HepG2 (cell line): Measurements from ENCODE around the gene PHF2. TPM values are rescaled to one million over a fixed set of nuclear protein-coding genes. Genes with fewer than 3 reads are reported as not detected.

Experiments used
- ATAC-seq: fragments of 200-7000 bp; cut with Tn5 transposase; 3 replicates; pipeline ENCODE4 v1.9.1; 2020; ENCODE audit warnings: mild to moderate bottlenecking, moderate library complexity
- BruUV-seq: library from RNA; stranded (reverse); fragments of 400-500 nt; replicated peaks from 2 replicates; lab custom pipeline; 2021; lab: Mats Ljungman, UMichigan
- CTCF ChIA-PET: fragments of 300-600 bp; formaldehyde crosslinking; extraction: SDS; loops from one replicate; lab custom pipeline; 2021; ENCODE audit warnings: low total read pairs, inconsistent platforms, low intra/inter-chr PET ratio; lab: Yijun Ruan, JAX
- POLR2A ChIA-PET: fragments of 350-600 bp; sonication (Branson Sonifier 250); formaldehyde crosslinking; loops from one replicate; lab custom pipeline; 2020; ENCODE audit warnings: antibody characterized with exemption, inconsistent platforms; lab: Yijun Ruan, JAX
- DNase-seq: peaks from one replicate; pipeline ENCODE4 v3.0.0-alpha.2; 2015; ENCODE audit warnings: low spot score
- FAIRE-seq: peaks from 3 replicates; lab custom pipeline; 2011; peaks lifted over from hg19 to GRCh38; lab: Jason Lieb, UNC
- H2AFZ ChIP-seq: one replicate; pipeline ENCODE4 v1.6.1; 2011; ENCODE audit warnings: low read length, inconsistent platforms
- H3K27ac ChIP-seq: fragments of 300-600 bp; 3 replicates; pipeline ENCODE4 v1.8.0; 2011; ENCODE audit warnings: mixed run types, mild to moderate bottlenecking, mixed read lengths, low read length, inconsistent platforms; ENCODE audit not compliant: insufficient read depth; ENCODE audit errors: extremely low read length
- H3K27me3 ChIP-seq, 2 experiments: fragments of 200-600 bp in 1 of 2; 2 replicates in 1 of 2; 3 replicates in 1 of 2; pipeline versions ENCODE4 v1.6.0 to v1.8.0; 2011; ENCODE audit warnings: low read length in 2 of 2, mild to moderate bottlenecking in 2 of 2, moderate library complexity in 2 of 2, inconsistent platforms in 1 of 2; ENCODE audit not compliant: insufficient read depth in 2 of 2, control insufficient read depth in 1 of 2
- H3K36me3 ChIP-seq, 2 experiments: fragments of 200-600 bp in 1 of 2; replicated peaks in 1 of 2; 2 replicates in 1 of 2; 3 replicates in 1 of 2; pipeline versions ENCODE4 v1.5.1 to v1.8.0; 2011; ENCODE audit warnings: low read length in 2 of 2, inconsistent platforms in 1 of 2; ENCODE audit not compliant: insufficient read depth in 2 of 2, control insufficient read depth in 1 of 2
- H3K4me1 ChIP-seq: 2 replicates; pipeline ENCODE4 v1.5.1; 2012; ENCODE audit warnings: low read length, inconsistent platforms; ENCODE audit not compliant: insufficient read depth
- H3K4me2 ChIP-seq: 2 replicates; pipeline ENCODE4 v1.6.0; 2011; ENCODE audit warnings: low read depth, low read length, inconsistent platforms
- H3K4me3 ChIP-seq, 3 experiments: fragments of 200-600 bp in 1 of 3; sonication (generic), shearing (Covaris generic) in 1 of 3; replicated peaks in 1 of 3; 2 replicates each; pipeline ENCODE4 v1.5.1; 2011 to 2016; ENCODE audit warnings: low read length in 3 of 3, inconsistent platforms in 2 of 3, low read depth in 2 of 3, mild to moderate bottlenecking in 2 of 3, control low read depth in 1 of 3, mixed read lengths in 1 of 3; ENCODE audit not compliant: insufficient read depth in 1 of 3
- H3K79me2 ChIP-seq: one replicate; pipeline ENCODE4 v1.6.1; 2011; ENCODE audit warnings: low read length, inconsistent platforms; ENCODE audit not compliant: insufficient read depth
- H3K9ac ChIP-seq: 2 replicates; pipeline ENCODE4 v1.6.0; 2011; ENCODE audit warnings: mild to moderate bottlenecking, low read depth, low read length, inconsistent platforms; ENCODE audit not compliant: insufficient read depth
- H3K9me3 ChIP-seq: 2 replicates; pipeline ENCODE4 v1.5.1; 2012; ENCODE audit warnings: mild to moderate bottlenecking, low read length
- H4K20me1 ChIP-seq: 2 replicates; pipeline ENCODE4 v1.6.0; 2011; ENCODE audit warnings: inconsistent platforms, mild to moderate bottlenecking, low read length, moderate library complexity; ENCODE audit not compliant: insufficient read depth
- FOXK2 ChIP-seq: fragments of 450-650 bp; IDR thresholded peaks from 2 replicates; pipeline ENCODE4 v1.6.1; 2016
- NKX3-1 ChIP-seq: sonication (generic); formaldehyde crosslinking; IDR thresholded peaks from 2 replicates; pipeline ENCODE4 v1.5.0; 2020; ENCODE audit warnings: missing genetic modification reagents
- TOPORS ChIP-seq: sonication (generic); formaldehyde crosslinking; IDR thresholded peaks from 2 replicates; pipeline ENCODE4 v1.8.0; 2023; ENCODE audit warnings: mild to moderate bottlenecking, missing genetic modification reagents
- ZNF136 ChIP-seq: sonication (generic); formaldehyde crosslinking; IDR thresholded peaks from 2 replicates; pipeline ENCODE4 v1.8.1; 2022; ENCODE audit warnings: low read depth, mild to moderate bottlenecking, moderate library complexity, missing genetic modification reagents
- WGBS: methylation state at CpG from one replicate; pipeline ENCODE4 v1.1.6; 2017; ENCODE audit warnings: low lambda C conversion rate; 5-methylcytosine and 5-hydroxymethylcytosine counted together
- in situ Hi-C: cut with HindIII; loops from 2 replicates; pipeline ENCODE4 v1.10.0; 2017; ENCODE audit warnings: low pct_unique_long_range_greater_than_20kb; ENCODE audit not compliant: extremely low pct_ligation_motif_present
- intact Hi-C: fragments of 100-400 bp; cut with micrococcal nuclease; formaldehyde crosslinking; loops from one replicate; pipeline ENCODE4 v1.10.0; 2022; ENCODE audit not compliant: unreplicated experiment
- polyA plus RNA-seq, 8 experiments: library from polyadenylated mRNA; depleted of rRNA in 3 of 8; stranded (reverse) in 7 of 8; unstranded in 1 of 8; fragments of >200 nt; fragmentation: Illumina TruSeq in 4 of 8; extraction: Trizol in 4 of 8; gene quantifications; 2 replicates each; pipeline versions ENCODE4 v1.2.1 to v1.2.3, GENCODE V29; 2011 to 2016; ENCODE audit warnings: low read depth in 4 of 8, missing spikeins in 1 of 8, mixed read lengths in 1 of 8; ENCODE audit not compliant: insufficient read depth in 1 of 8
- total RNA-seq, 5 experiments: library from RNA; depleted of rRNA; stranded (reverse); fragments of >200 nt; fragmentation: Illumina TruSeq; extraction: Trizol; gene quantifications; 2 replicates each; pipeline ENCODE4 v1.2.3, GENCODE V29; 2016; ENCODE audit warnings: low read depth in 1 of 5
- TF ChIP-seq, protein P1 (sequence below): sonication (generic); formaldehyde crosslinking; IDR thresholded peaks from 2 replicates; pipeline ENCODE4 v1.8.0; 2023; ENCODE audit warnings: mild to moderate bottlenecking, missing genetic modification reagents
- TF ChIP-seq, protein P2 (sequence below): sonication (generic); formaldehyde crosslinking; IDR thresholded peaks from 2 replicates; pipeline ENCODE4; 2020; ENCODE audit warnings: missing genetic modification reagents, mild to moderate bottlenecking, borderline replicate concordance
- TF ChIP-seq, protein P3 (sequence below): sonication (generic); formaldehyde crosslinking; IDR thresholded peaks from 2 replicates; pipeline ENCODE4 v1.8.0; 2022; ENCODE audit warnings: mild to moderate bottlenecking, missing genetic modification reagents, moderate library complexity

The PHF2 gene
- total and polyA plus RNA-seq, 2 of the 13 experiments (the other 11 are each of a cell fraction or from before 2014, with no cell fraction given), result 6.6 to 9.1 TPM

DNA sequence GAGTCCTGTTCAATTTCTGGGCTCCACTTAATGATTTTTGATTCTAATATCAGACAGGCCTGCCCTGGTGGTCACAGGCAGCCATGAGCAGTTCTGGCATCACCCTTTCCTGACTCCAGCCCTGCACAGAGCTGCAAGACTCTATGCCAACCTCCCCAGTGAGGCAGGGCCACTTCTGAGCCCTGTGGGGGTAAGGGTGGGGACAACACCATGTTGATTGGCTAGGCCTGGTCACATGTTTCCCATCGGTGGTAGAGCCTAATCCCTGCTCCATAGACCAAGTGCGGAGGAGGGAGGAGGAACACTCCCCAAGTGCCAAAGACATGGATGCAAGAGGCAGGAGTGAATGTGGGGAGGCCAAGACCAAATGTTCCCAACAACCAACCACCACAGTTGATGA lies 134.6 kb downstream of the PHF2 start:
- H3K27ac ChIP-seq, result no peak overlapping the region
- 72% methylated on average over 2 of the region's 2 CpGs for WGBS
- H4K20me1 ChIP-seq, result no peaks in the 10 kb centered on the region
- H3K79me2 ChIP-seq, result no peaks in the 10 kb centered on the region
- ChIA-PET POLR2A (no interaction called here), CTCF (no interaction called here)
- no TSS peak for BruUV-seq
- H3K36me3 ChIP-seq, result no peaks in the 10 kb centered on the region
- no peak overlapping the region for H2AFZ ChIP-seq
- in situ Hi-C loops, result no loop called here
- intact Hi-C loops, result no loop called here
- TF ChIP-seq, protein P1, sequence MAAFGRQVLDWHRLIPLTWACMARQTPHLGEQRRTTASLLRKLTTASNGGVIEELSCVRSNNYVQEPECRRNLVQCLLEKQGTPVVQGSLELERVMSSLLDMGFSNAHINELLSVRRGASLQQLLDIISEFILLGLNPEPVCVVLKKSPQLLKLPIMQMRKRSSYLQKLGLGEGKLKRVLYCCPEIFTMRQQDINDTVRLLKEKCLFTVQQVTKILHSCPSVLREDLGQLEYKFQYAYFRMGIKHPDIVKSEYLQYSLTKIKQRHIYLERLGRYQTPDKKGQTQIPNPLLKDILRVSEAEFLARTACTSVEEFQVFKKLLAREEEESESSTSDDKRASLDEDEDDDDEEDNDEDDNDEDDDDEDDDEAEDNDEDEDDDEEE (CRISPR knock-in tag), result no peak
- no peak for TF ChIP-seq FOXK2
- TF ChIP-seq NKX3-1 (CRISPR knock-in tag), result no peak
- TF ChIP-seq, protein P2, sequence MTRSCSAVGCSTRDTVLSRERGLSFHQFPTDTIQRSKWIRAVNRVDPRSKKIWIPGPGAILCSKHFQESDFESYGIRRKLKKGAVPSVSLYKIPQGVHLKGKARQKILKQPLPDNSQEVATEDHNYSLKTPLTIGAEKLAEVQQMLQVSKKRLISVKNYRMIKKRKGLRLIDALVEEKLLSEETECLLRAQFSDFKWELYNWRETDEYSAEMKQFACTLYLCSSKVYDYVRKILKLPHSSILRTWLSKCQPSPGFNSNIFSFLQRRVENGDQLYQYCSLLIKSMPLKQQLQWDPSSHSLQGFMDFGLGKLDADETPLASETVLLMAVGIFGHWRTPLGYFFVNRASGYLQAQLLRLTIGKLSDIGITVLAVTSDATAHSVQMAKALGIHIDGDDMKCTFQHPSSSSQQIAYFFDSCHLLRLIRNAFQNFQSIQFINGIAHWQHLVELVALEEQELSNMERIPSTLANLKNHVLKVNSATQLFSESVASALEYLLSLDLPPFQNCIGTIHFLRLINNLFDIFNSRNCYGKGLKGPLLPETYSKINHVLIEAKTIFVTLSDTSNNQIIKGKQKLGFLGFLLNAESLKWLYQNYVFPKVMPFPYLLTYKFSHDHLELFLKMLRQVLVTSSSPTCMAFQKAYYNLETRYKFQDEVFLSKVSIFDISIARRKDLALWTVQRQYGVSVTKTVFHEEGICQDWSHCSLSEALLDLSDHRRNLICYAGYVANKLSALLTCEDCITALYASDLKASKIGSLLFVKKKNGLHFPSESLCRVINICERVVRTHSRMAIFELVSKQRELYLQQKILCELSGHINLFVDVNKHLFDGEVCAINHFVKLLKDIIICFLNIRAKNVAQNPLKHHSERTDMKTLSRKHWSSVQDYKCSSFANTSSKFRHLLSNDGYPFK, result no peak
- TF ChIP-seq TOPORS (CRISPR knock-in tag), result no peak
- no peak for TF ChIP-seq ZNF136 (CRISPR knock-in tag)
- TF ChIP-seq, protein P3, sequence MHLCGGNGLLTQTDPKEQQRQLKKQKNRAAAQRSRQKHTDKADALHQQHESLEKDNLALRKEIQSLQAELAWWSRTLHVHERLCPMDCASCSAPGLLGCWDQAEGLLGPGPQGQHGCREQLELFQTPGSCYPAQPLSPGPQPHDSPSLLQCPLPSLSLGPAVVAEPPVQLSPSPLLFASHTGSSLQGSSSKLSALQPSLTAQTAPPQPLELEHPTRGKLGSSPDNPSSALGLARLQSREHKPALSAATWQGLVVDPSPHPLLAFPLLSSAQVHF (CRISPR knock-in tag), result no peak
- no peaks in the 10 kb centered on the region for H3K4me1 ChIP-seq
- FAIRE-seq, result no peak
- H3K27me3 ChIP-seq, result peaks cover 0 to 11% of the 10 kb centered on the region in 2 experiments; a peak in 1 of 5 replicates
- H3K4me2 ChIP-seq, result no peak overlapping the region
- no peak overlapping the region for H3K4me3 ChIP-seq
- no peak for DNase-seq
- no peak overlapping the region for H3K9ac ChIP-seq
- no peak for ATAC-seq
- no peaks in the 10 kb centered on the region for H3K9me3 ChIP-seq
